Fibroblast of mammary gland (primary cell): ENCODE data around the gene KRT2.

Experiments
- DNase-seq: peaks from one replicate; pipeline ENCODE4 v3.0.0-alpha.2; 2010; ENCODE audit warnings: low read depth
- H3K4me3 ChIP-seq: 2 replicates; pipeline ENCODE4 v1.5.1; 2011; ENCODE audit warnings: low read depth, mild to moderate bottlenecking, low read length, moderate library complexity; ENCODE audit not compliant: control insufficient read depth
- TF ChIP-seq, protein P1 (sequence below): conservative IDR thresholded peaks from 2 replicates; pipeline ENCODE4 v1.5.1; 2011; ENCODE audit warnings: low read depth, low read length, inconsistent platforms; ENCODE audit not compliant: control insufficient read depth, insufficient read depth

Gene KRT2

DNA sequence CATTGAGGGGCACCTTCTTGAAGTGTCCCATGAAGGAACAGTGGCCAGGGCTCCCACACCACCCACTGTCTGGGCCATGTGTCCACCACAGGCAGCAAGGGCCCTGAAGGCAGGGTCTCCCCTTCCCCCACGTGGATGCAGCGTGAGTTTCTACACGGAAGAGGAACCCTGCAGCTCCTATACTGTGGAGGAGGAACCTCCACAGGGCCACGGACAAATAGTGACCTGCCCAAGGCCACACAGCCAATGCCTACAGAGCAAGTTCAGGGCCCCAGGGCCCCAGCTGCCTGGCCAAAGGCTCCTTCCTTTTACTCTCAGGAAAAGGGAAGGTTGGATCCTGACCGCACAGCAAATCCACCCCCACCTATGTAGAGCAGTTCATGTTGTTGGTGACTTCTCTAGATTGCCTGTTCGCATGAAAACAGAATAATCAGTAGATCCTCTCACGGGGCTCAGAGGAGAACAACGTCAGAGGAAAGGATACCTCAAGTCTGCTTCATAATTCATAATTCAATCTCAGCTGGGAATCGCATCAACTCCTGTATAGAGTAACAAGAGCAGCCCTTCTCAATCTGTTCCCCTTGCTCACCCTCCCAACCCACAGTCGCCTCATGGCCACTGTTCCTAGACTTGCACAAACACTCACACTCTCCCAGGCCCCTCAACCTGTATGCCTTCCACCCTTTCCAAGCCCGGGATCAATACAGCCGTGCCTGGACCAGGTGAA is 22.6 kb downstream of the KRT2 start:
- no peak overlapping the region for H3K4me3 ChIP-seq
- no peak for DNase-seq
- TF ChIP-seq, protein P1, sequence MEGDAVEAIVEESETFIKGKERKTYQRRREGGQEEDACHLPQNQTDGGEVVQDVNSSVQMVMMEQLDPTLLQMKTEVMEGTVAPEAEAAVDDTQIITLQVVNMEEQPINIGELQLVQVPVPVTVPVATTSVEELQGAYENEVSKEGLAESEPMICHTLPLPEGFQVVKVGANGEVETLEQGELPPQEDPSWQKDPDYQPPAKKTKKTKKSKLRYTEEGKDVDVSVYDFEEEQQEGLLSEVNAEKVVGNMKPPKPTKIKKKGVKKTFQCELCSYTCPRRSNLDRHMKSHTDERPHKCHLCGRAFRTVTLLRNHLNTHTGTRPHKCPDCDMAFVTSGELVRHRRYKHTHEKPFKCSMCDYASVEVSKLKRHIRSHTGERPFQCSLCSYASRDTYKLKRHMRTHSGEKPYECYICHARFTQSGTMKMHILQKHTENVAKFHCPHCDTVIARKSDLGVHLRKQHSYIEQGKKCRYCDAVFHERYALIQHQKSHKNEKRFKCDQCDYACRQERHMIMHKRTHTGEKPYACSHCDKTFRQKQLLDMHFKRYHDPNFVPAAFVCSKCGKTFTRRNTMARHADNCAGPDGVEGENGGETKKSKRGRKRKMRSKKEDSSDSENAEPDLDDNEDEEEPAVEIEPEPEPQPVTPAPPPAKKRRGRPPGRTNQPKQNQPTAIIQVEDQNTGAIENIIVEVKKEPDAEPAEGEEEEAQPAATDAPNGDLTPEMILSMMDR = no peak

DNA sequence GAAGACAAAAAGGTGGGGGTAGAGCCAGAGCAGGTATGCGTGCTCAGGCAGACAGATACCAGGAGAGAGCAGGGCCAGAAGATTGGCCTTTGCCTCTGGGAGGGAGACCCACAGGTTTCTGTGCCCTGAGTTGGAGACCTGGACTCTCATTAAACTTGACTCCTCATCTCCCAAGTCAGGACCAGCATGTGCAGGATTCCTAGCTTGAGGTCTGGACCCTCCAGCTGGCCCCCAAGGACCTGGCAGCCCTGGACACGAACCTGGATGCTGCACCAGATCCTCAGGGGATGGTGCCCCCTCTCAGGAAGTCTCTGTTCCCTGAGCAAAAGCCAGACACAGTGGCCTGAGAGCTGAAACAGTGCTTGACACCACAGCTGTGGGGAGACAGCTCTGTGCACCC is 23.2 kb downstream of the KRT2 start:
- no peak overlapping the region for H3K4me3 ChIP-seq
- DNase-seq = no peak
- TF ChIP-seq, protein P1 = no peak

DNA sequence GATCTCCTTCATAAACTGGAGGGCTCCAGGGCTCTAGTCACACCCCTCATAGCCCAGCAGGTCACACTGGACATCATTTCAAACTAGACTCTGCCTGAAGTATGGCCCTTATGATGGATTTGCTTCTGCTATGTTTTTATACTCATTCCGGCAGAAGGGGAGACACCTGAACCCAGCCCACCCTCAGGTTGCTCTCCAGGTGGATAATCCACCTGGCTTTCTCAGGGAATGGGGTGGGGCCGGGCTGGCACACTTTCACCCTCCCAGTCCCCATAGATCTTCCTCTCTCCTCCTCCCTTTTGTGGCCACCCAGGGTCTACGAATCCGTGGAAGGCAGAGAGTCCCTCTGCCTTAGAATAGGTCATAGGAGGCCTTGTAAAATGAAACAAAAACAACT is 23.9 kb downstream of the KRT2 start:
- TF ChIP-seq, protein P1 = no peak
- no peak overlapping the region for H3K4me3 ChIP-seq
- no peak for DNase-seq

DNA sequence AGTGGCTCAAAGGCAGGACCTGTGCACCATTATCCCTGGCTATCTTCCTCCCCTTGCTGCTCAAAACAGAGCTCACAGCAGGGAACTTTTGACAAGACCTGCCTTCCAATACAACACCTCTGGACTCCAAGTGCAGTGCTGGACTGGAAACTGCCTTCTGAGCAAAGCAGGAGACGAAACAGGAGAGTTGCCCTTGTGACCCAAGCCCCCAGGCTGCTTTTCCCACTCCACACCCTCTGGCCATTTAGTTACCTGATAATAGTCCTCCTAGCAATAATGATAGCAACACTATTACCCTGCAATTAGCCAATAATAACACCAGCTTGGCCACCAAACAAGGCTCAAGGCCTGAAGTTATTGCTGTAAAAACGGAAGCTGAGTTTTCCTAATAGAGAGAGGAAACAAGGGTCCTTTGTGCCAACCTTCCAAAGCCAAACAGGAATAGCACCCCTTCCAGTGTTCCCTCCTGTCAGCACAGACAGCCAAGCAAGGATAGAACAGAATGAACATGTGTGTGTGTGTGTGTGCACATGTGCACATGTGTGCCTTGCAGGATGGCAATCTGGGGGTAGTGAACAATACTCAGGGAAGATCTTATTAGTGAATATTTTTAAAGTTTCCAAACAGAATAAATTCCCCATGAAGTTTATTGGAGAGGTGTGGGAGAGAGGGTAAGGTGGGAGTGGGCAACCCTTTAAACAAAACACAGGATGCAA is 24.5 kb downstream of the KRT2 start:
- H3K4me3 ChIP-seq = no peak overlapping the region
- TF ChIP-seq, protein P1 = no peak
- no peak for DNase-seq

DNA sequence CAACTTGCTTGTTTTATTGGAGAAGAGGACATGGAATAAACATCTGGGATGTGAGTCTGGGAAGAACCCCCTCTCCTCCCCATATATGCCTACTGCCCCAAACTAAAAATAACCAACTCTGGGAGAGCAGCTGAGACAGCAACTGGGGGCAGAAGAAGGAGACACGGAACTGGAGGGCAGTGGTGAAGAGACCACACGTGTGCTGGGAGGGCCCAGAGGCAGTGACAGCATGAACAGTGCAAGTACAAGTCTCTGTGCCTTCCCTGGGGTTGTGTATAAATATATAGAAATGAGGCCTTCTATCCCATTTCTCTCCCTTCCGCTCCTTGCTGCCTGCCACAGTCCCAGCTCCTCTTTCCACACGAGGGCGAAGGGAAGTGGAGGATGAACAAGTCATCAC is 29.7 kb downstream of the KRT2 start:
- DNase-seq = no peak
- no peak overlapping the region for H3K4me3 ChIP-seq
- TF ChIP-seq, protein P1 = no peak

DNA sequence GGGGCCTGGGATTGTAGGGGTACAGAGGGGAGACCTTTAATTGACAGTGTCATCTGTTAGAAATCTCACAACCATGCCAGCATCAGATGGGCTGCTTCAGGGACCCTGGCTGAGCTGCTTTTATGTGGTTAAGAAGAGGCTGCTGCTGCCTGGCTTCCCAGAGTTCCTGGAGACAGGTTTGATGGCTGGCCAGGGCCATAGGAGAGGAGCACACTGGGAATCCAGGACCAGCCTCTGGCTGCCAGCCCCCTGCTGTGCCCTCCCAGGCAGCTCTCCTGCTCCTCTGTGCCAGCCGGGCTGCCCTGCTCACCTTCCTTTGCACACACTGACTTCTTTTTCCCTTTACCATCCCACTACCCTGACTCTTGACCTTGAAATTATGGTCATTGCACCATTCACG is 33.1 kb downstream of the KRT2 start:
- H3K4me3 ChIP-seq = no peak overlapping the region
- no peak for DNase-seq
- TF ChIP-seq, protein P1 = no peak
